CD4-positive, alpha-beta T cell treated with Interleukin-15 for 4 hours (primary cell): ENCODE data around the gene DNASE1L3.
"Not testable (repeated sequence)": the region's sequence is repeated elsewhere in the genome, so short reads cannot be mapped to it uniquely, and the experiment has no call there.

ENCODE experiments used
- DNase-seq: peaks from one replicate; pipeline ENCODE4 v3.0.0-alpha.2; 2020; ENCODE audit warnings: low spot score

The DNASE1L3 gene

DNA sequence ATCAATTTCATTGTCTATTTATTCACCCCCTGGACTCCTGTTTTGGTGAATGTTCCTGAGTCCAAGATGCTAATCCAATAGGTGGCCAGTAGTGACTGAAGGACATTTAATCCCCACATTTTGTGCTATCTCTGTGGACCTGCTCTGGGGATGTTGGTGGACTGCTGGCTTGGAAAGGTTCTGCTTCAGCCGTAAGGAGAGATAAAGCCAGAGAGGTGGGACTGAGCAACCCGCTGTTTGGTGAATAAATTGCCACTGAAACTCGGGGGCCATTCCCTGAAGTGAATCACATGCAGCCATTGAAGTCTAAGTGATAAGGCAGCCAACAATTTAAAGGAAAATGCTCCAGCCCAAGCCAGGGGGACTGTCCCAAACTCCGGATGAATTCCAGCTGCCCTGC, 25.2 kb upstream of the DNASE1L3 start:
- no peak for DNase-seq

DNA sequence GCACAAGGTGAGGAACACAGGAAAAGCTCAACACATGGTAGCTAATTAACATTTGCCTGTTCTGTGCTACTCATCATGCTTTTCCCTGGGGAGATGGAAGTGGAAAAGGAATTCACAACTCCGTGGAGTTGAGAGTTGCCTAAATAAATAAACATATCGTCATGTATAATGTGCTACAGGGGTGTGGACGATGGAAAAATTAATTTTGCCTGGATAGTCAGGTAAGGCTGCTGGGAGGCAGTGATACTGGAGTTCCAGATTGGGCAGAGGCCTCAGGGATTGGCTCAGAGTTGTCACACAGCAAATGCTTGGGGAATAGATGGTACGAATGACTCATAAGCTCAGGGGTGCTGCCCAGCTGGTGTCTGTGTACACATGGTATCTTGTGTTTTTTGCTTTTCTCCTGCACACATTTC, 23.8 kb upstream of the DNASE1L3 start:
- DNase-seq, result no peak

DNA sequence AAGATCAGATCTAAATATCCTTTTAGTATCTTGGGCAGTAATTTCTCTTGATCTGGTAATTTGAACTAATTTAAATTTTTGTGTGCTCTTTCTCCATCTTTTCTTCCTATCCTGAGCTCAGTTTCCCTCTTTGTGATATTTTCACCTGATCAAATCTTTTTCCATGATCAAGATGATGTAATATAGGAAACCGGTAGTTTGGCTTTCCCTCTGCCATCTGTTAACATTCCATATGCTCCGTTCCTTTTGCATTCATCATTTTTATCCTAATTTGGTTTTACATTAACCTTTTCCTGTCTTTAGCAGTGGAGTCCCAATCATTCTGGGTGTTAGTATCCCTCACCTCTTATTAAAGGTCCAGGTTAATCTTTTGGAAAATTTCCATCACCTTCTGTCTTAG, 20.9 kb upstream of the DNASE1L3 start:
- DNase-seq, result no peak

DNA sequence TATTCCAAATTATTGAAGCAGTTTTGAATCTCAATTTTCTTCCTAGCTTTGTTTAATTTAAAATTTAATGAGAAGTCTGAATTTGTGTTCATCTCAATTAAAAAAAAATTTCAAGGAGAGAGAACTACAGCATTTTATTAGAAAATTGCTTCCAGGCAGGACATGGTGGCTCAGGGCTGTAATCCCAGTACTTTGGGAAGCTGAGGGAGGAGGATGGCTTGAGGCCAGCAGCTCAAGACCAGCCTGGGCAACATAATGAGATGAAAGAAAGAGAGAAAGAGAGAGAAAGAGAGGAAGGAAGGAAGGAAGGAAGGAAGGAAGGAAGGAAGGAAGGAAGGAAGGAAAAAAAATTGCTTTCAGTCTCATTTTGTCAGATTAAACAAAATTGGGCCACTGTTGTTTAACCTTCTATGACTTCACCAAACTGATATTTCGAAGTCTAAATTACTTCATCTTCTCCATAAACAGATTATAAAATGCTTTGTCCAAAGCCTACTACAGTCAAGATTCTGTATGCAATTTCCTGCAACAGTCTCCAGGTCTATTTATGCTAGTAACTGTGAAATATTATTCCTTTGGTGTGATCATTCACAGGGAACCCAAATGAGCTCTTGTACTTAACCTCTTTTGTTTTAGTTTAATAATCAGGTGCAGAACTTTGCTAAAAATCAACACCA, 20.2 kb upstream of the DNASE1L3 start:
- DNase-seq, result no peak

DNA sequence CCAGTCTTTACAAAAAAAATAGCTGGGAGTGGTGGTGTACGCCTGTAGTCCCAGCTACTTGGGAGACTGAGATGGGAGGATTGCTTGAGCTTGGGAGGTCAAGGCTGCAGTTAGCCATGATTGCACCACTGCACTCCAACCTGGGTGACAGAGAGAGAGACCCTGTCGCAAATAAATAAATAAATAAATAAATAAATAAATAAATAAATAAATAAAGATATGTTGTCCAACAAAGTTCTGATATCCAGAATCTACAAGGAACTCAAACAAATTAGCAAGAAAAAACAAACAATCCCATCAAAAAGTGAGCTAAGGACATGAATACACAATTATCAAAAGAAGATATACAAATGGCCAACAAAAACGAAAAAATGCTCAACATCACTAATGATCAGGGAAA, 17.2 kb upstream of the DNASE1L3 start:
- DNase-seq, result not testable (repeated sequence)

DNA sequence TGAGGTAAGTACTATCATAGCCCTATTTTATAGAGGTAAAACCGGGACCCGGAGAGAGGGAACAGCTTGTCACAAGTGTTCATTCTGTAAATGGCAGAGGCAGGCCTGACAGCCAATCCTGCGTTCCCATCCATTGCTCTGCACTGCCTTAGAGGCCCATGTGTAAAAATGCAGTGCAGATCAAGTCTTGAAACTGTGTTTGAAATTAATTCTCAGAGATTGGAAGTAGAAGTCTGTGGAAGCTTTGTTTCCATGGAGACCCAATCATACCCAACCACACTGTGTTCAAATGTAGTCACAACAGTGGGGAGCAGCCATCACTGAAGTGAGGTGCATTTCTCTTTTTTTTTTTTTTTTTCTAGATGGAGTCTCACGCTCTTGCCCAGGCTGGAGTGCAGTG, 13.1 kb upstream of the DNASE1L3 start:
- no peak for DNase-seq

DNA sequence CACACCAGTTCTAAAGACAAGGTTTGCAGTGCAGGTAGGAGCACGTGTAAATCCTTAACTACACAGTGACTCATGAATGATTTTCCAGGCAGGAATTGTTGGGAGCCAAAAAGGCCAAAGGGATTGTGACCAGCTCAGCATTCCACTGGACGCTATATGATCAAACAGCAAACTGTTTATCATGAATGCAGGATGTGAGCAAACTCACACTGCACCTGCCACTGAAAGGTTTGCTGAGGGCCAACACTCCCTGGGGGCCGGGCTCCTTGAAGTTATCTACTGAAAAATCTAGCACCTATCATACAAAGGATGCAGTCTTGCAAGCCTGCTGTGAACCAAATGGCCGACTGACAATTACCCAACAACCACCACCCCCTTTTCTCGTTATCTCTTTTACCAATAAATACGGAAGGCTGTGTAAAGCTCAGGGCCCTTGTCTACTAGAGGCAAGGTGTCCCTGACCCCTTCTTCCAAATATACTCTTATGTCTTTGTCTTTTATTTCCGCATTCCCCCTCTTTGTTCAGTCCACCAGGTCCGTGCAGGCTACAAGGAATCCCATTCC, 11.5 kb upstream of the DNASE1L3 start:
- no peak for DNase-seq

DNA sequence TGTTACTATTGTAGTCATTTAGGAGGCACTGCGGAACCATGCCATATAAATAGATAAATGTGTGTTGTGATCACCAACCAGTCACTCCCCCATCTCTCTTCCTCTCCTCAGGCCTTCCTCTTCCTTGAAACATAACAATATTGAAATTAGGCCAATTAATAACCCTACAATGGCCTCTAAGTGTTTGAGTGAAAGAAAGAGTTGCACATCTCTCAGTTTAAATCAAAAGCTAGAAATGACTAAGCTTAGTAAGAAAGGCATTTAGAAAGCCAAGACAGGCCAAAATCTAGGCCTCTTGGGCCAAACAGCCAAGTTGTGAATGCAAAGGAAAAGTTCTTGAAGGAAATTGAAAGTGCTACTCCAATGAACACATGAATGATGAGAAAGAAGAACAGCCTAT, 8.1 kb upstream of the DNASE1L3 start:
- DNase-seq, result no peak

DNA sequence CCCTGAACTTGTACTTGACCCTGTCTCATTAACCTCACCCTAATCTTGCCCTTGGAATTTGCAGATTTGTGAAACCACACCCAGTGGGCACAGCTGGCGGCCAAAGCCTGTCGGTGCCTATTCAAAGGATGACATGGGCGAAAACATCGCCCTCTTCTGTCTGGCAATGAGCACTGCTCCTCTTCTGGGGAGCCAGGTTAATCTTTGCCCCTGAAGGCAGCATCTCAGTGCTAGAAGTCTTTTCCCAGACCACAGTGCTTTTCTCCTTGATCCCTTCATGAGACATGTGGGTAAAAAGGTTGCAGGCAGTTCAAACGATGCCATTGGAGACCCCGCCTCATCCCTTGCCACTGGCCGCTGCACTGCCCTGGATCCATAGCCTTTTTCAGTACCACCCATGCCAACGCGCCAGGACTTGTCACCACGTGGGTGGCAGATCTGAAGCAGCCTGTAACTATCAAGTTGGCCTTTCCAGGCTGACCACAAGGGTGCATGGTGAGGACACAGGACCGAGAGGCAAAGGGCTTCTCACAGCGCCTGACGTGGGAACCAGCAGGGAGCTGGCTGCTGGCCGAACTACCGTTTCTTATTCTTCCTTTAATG, 6.5 kb upstream of the DNASE1L3 start:
- peak; percentile 61 for DNase-seq

DNA sequence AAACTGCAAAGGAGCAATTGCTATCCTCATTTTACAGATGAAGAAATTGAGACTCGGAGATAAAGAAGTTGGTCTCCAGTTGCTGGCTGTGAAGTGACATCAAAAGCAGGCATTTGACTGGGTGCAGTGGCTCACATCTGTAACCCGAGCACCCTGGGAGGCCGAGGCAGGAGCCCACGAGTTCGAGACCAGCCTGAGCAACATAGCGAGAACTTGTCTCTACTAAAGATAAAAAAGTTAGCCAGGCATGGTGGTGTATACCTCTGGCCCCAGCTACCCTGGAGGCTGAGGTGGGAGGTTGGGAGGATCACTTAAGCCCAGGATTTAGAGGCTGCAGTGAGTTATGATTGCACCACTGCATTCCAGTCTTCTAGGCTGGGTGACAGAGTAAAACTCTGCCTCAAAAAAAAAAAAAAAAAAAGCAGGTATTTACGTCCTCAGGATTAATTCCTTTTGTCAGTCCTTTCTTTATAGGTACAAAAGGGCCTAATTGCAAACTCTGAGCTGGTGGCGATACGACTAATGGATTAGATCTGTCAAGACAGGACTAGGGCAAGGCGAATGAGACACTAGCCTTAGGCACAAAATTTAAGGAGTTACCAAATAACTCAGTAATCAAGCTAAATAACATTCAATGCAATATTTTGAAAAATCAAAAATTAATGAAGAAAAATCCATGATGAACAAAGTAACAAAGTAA, 5.9 kb upstream of the DNASE1L3 start:
- DNase-seq, result no peak

DNA sequence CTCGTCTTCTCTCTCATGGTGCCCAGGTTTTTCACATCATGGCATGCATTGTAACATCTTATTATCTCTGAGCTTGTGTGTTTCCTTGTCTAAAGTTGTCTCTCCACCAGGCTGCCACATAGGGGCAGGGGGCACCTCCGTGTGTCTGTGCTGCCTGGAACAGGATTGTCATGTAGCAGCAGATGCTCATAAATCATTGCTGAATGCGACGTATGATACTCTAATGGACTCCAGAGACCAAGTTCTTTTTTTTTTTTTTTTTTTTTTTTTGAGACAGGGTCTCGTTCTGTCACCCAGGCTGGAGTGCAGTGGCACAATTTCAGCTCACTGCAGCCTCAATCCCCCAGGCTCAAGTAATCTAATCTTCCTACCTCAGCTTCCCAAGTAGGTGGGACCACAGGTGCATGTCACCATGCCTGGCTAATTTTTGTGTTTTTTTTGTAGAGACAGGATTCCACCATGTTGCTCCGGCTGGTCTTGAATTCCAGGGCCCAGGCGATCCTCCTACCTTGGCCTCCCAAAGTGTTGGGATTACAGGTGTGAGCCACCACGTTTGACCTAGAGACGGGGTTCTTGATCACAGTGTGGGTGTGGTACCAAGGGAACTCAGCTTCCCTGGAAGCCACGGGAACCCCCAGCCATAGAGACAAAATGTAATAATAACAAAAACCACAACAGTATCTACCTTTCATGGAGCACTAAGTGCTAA, 4.7 kb upstream of the DNASE1L3 start:
- DNase-seq, result no peak

DNA sequence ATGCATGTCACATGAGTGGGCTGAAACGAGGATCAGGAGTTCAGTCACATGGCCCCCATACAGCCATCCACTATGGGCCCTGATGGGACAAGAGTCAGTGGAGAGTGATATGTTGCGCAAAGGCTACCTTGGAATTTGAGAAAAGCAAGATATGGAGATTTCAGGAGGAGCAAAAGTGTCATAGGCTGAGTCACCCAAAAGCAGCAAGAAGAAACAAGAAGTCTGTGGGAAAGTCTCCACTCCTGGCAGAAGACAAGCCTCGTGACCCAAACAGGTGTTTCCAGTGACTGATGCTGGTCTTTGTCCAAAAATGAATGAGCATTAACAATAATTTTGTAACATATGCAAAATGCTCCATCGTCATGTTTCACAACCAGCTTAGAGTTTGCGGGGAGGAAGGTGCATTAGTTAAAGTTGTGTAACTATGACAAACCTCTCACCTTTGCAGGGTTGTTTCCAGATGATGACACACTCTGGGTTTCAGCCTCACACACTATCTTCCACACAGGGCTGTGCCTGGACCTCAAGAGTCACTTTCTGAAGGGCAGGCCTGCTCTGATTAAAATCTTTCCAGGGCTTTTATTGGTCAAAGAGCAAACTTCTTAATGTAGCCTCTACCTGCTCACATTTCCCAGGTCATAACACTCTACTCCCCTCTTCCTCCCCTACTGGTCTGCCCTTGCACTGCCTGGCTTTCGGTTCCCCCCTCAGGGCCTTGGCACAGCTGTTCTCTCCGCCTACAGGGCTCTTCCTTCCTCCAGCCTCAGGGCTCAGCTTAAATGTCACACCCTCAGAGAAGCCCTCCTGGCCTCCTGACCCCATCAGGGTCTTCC, 3.9 kb upstream of the DNASE1L3 start:
- peak; percentile 2 for DNase-seq

DNA sequence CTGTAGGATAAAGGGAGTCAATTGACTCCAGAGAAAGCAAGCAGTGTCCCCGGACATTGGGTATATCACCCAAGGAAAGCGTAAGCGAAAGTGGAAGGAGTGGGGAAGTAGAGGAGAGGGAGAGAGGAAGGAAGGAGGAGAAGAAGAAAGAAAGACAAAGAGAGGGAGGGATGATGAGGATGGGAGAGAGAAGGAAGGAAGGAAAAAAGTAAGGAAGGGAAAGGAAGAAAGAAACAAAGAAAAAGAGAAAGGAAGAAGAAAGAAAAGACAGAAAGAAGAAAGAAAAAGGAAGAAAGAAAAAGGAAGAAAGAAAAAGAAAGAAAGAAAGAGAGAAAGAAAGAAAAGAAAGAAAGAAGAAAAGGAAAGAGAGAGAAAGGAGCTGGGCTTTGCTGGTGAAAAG, 839 bp downstream of the DNASE1L3 start:
- no peak for DNase-seq

DNA sequence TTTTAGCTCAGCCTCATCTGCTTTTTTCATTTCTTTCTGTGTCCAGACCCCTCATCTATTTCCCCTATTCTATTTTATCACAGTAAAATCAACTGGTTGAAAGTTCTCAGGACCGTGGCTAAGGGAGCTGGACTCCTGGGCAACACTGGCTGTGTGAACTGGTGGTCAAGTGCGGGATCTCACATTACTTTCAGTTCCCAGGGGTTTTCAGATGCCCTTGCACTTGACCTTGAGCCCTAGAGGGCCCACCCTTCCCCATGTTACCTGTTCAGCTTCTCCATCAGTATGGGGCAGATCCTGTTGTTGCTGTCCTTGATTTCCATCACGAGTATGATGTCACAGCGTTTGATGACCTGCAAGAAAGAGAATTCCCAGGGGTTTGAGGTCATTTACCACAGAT, 2.8 kb downstream of the DNASE1L3 start:
- no peak for DNase-seq

DNA sequence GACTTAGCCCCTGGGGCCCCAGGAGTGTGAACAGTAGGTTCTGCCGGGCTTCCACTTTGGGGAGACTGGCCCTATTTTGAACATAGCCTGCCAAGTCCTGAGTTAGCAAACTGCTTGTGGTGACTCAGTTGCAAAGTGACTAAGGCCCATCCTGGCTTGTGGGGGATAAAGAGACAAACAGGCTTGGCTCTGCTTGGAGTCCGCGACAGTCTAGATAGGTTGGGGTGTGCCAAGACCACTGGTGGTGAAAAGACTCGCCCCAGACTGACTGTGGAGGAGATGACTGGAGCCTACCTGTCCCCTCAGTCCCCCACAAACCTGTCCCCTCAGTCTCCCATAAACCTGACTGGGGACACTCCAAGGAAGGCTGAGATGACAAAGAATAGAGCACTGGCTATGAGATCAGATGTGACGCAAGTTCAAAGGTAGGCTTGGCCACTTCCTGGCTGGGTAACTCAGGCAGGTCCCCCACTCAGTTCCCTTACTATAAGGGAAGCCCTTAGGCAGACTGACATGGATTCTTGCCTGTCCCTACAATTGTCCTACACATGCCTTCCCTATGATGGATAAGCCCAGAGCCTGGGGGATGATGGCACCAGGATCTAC, 4.3 kb downstream of the DNASE1L3 start:
- no peak for DNase-seq

DNA sequence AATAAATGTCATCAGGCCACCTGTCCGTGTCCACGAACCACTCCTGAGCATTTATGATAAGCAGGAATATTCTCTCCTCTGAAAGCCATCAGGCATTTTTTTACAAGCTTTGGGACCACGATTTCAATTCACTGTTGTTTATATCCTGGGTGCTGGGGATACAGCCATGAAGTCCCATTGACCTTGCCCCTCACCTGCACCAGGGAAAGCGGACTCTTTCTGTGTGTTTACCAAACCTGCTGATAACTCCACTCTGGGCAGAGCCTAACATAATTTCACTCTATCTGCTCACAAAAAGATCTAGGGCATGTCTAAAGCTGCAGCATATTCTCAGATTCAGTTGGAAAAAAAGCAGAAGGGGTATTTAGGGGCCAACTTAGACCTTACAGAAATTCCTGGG, 4.8 kb downstream of the DNASE1L3 start:
- DNase-seq, result no peak

DNA sequence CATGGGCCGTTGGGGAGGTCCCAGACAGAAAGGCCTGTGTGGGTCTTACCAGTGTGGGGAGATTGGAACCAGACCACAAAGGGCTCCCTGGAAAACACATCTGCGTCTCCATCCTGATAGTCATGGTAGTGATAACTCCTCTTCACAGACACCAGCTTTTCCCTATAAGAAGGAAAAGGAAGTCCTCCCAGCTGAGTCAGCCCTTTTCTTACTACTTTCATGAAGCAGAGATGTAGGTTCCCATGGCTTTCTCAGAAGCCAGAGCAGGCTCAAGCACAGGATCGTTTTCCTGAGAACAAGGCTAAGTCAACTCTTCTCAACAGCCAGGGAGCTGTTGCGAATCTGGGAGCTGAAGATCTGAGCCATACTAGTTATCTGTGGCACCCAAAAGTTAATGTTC, 6.1 kb downstream of the DNASE1L3 start:
- DNase-seq, result no peak

DNA sequence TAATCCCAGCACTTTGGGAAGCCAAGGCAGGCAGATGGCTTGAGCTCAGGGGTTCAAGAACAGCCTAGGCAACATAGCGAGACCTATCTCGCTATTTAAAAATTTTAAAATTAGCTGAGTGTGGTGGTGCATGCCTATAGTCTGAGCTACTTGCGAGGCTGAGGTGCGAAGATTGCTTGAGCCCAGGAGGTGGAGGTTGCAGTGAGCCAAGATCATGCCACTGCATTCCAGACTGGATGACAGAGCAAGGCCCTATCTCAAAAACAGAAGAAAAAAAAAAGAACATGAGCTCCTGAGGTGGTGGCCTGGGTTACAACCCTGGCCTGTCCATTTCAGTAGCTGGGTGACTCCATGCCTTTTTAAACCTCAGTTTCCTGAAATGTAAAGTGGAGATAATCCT, 7.2 kb downstream of the DNASE1L3 start:
- DNase-seq, result no peak

DNA sequence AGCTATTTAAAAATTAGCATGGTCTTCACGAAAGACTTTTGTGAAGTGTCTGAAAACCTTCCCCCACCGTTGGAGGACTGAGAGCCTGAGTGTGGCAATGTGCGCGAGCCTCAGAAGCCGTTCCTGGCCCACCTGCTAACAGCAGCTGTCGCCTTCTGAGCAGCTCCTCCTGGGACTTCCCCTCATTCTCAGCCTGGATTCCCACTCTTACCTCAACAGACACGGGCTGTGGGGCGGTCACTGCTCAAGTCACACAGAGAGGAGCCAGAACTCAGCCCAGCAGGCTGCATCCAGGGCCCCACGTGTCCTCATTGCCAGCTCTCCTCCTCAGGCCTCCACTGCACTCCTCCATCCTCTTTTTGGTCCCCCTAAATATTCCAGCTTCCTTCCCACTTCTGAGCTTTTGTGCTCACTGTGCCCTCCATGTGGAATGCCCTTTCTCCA, 7.8 kb downstream of the DNASE1L3 start:
- DNase-seq, result no peak

DNA sequence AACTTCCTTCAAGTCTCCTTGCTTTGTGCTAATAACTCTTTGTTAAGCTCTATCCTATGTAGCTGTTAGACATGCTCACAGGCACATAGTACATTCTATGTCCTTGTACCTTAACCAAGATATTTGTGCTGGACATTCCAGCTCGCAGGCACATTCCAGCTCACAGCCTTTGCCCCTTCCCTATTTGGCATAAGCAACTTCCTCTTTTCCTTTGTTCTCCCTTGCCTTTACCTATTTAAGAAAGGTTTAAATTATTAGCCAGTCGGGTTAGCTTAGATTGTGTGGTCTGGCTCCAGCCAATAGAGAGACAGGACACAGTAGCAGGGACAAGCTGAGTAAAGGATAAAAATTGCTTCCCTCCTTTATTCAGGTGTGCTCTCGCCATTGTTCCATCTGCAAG, 9.3 kb downstream of the DNASE1L3 start:
- DNase-seq, result not testable (repeated sequence)

DNA sequence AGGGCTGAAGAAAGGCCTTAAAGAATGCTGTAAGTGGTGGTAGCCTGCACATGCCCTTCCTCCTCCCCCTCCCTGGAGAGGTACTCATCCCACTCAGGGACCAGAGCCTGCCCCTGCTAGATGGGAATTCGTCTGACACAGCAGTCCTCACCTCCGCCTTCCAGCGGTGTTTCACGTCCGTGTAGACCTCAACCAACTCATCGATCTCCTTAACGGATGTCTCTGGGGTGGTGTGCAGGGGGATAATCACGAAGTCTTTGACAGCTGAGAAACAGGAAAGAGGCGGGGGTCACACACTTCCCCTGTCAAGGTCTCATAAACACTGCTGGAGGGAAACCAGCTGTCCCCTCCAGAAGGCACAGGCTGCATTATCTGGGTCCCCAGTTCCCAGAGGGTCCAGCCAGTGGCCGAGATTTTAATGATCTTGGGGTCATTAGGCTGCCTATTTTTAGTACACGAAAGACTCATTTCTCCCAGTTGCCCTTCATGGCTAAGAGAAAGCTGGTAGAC, 9.9 kb downstream of the DNASE1L3 start:
- DNase-seq, result no peak
